Stimulated activated CD8-positive, alpha-beta memory T cell treated with anti-CD3 and anti-CD28 coated beads, Interleukin-4, amount 100 ng/mL, for 4 hours (primary cell): ENCODE results near the gene TEX28.
A peak's percentile ranks its signal among the peaks of the same experiment; 100 is the strongest.
"Not testable (repeated sequence)": the region's sequence is repeated elsewhere in the genome, so short reads cannot be mapped to it uniquely, and the experiment has no call there.

ENCODE experiments used
- DNase-seq, 2 donors: peaks; one replicate each; pipeline ENCODE4 v3.0.0-alpha.2; 2020; ENCODE audit warnings: low read depth in 2 of 2, low spot score in 1 of 2

The TEX28 gene

DNA sequence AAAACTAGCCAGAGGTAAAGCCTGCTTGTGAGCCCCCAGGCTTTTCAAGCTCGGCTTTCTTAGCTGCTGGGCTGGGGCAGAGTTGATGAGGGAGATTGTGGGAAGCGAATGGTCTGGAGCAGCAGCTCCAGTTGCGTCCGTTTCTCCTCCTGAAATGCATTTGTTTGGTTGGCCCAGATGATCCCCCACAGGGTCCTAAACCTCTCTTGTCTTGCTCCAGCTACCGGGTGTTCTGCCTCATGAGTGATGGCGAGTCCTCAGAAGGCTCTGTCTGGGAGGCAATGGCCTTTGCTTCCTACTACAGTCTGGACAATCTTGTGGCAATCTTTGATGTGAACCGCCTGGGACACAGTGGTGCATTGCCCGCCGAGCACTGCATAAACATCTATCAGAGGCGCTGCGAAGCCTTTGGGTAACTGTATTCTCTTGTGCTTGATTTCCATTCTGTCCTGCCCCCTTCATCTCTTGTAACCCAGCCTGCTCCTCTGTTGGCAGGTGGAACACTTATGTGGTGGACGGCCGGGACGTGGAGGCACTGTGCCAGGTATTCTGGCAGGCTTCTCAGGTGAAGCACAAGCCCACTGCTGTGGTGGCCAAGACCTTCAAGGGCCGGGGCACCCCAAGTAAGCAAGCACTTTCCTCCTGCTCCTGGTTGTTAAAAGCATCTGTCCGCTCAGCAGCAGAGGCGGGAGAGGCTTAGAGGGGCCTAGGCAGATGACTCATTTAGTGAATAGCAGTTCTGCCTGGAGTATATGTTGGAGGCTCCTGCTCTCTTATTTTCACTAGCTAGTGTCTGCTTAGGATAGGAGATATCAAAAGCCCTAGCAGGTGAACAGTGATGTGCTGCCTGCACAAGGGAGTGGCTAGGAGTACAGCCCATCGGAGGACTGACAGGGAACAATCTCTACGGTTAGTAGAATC, 16.0 kb upstream of the TEX28 start:
- no peak for DNase-seq

DNA sequence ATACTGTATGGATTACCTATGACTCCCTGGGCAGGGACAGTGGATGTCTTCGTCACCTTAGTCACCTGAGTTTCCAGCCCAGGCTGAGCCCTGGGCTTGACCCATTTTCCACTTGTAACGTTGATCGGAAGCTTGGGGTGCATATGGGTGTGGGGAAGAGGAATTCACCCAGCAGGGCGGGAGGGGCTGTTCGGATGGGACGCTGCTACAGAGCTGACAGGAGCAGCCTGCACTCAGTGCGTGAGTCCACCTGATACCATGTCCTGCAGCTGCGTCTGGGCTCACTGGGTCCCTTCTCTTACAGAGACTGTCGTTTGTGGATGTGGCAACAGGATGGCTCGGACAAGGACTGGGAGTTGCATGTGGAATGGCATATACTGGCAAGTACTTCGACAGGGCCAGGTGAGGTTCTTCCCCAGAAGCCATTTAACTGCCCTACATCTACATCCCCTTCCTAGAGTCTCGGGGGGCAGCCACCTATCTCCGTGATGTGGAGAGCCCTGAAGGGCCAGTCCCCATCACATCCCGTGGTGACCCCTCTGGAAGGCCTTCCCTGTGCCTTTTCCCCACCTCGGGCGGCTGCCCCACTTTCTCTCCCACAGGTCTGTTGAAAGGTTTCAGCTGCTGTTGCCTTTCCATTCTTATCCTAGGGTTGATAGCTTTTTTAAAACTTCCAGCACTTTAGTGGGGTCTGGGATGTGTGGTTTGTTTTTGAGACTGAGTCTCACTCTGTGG, 14.3 kb upstream of the TEX28 start:
- no peak for DNase-seq

DNA sequence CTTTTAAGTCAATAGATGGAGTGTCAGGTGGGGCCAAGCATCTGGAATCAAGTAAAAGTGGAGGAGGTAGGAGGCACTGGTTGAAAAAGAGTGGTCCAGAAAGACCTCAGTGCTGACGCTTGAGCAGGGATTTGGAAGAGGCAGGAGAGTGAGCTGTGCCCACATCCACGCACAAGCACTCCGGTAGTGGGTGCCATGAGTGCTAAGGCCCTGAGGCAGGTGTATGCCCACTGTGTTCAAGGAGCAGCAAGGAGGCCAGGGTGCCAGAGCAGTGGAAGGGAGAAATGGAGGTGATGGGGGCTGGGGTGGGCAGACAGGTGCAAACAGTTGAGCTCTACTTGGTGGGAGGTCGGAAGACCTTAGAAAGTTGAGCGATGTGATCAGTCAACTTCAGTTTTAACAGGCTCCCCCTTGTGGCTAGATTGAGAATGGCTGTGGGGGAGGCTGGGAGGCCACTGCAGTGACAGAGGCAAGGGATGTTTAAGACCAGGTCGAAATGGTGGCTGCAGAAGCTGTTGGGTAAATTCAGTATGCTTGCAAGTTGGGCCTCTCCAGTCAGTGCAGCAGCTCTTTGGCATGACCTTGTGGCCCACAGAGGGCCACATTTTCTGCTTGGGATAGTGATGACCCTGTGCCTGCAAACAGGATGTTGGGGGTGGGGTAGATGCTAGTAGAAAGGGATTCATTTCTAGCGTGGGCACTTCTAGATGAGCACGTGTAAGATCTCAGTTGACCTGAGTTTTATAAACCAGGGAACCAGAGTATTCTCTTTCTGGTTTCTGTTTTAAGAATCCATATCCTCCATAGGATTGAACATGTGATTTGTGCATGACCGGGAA, 13.4 kb upstream of the TEX28 start:
- DNase-seq: peak; percentile 56 to 67

DNA sequence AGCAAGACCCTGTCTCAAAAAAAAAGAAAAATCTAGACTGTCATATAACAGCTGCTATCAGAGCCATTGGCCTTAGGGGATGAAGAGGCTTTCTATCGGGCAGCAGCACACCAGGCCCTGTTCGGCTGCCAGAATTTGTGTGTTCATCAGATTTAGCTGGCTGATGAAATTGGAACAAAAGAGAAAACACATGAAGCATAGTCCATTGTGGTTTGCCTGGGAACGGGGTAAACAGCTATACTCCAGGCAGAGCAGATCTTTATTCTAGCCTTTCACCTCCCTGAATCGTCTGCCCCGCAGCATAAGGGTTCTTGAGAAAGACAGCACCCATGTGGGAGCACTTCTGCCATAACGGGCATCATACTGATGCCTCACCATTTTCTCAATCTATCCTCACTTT, 12.3 kb upstream of the TEX28 start:
- DNase-seq: no peak

DNA sequence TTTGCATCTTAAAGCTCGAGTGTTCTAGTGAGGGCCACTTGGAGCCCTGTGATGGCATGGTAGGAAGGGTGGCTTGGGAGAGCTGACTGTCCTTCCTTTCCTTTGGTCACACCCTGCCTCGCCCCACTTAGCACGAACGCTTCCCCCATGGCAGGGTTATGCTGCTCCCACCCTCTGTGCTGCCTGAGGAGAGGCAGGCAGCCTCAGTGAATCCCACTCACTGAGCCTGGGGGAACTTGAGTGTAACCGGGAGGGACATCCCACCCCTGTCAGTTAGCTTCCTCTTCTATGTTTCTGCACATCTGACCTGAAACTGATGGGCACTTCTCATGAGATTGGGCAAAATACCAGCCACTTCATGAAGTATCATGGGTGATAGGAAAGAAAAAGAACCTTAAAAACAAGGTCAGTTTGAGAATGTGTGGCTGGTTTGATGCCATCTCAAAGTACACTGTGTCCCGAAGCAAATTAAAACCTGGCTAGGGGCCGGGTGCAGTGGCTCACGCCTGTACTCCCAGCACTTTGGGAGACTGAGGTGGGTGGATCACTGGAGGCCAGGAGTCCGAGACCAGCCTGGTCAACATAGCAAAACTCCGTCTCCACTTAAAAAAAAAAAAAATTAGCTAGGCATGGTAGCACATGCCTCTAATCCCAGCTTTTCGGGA, 10.7 kb upstream of the TEX28 start:
- DNase-seq: no peak

DNA sequence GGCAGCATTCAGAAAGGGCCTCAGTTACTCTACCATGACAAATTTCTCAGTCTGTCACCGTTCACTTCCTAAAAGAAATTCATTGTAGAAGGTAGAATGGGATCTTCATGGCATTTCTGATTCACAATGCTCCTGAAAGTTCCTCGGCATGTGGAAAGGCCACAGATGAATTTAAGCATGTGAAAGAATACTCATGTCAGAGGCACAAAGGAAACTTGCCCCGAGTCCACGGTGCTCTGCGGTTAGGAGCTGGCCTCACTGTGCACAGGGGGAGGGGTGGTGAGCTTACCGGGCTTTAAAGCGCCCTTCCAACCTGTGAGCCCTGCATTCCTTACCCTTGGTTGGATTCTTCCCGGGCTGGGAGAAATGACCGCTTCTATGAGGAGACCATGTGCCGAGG, 9.9 kb upstream of the TEX28 start:
- DNase-seq: no peak

DNA sequence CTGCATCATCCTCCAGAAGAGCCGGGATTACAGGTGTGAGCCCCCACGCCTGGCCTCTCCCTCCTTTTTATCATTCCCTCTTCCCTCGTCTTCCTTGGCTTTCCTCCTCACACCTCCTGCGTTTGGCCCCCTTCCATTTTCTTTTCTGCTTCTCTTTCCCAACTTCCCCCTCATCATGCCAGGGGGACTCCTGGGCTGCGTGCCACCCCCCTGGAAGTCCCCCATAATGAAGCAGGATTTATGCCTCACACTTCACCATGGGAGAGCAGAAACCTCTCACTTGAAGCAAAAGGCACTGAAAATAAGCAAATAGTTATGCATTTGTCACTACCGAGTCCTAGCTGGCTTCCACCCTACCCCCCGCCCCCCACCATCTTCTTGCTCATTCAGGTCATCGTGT, 8.6 kb upstream of the TEX28 start:
- no peak for DNase-seq

DNA sequence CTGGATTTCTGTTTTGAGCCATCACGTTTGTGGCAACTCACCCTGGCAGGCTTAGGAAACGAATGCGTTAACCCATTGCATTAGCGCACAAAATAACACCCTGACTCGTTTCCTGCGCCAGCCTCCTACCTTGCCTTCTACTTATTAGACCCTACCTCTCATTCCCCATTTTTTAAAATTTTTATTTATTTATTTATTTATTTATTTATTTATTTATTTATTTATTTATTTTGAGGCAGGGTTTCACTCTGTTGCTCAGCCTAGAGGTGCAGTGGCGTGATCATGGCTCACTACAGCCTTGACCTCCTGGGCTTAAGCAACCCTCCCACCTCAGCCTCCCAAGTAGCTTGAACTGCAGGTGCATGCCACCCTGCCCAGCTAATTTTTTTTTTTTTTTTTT, 8.1 kb upstream of the TEX28 start:
- DNase-seq: not testable (repeated sequence)

DNA sequence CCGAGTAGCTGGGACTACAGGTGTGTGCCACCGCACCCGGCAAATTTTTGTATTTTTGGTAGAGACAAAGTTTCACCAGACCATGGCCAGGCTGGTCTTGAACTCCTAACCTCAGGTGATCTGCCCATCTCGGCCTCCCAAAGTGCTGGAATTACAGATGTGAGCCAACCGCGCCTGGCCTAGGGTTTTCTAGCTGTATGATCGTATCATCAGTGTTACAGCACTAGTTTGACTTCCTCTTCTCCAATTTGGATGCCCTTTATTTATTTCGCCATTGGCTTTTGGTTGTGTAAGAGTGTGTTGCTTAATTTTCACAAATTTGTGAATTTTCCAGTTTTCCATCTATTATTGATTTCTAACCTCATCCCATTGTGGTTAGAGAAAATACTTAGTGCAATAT, 5.9 kb upstream of the TEX28 start:
- no peak for DNase-seq

DNA sequence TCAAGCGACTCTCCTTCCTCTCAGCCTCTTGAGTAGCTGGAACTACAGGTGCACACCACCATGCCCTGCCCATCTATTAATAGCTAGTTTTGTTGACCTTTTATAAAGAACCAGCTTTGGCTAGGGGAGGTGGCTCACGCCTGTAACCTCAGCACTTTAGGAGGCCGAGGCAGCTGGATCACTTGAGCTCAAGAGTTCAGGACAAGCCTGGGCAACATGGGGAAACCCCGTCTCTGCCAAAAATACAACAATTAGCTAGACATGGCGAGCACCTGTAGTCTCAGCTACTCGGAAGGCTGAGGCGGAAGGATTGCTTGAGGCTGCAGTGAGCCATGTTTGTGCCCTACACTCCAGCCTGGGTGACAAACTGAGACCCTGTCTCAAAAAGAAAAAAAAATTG, 3.4 kb upstream of the TEX28 start:
- no peak for DNase-seq

DNA sequence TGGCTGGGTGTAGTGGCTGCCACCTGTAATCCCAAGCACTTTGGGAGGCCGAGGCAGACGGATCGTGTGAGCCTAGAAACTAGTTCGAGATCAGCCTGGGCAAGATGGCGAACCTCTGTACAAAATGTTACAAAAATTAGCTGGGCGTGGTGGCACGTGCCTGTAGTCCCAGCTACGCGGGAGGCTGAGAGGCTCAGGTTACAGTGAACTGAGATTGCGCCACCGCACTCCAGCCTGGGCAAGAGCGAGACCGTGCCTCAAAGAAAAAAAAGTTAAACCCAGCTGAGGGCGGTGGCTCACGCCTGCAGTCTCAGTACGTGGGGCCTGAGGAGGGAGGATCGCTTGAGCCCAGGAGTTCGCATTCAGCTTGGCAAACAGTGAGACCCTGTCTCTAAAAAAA, 1.8 kb upstream of the TEX28 start:
- no peak for DNase-seq

DNA sequence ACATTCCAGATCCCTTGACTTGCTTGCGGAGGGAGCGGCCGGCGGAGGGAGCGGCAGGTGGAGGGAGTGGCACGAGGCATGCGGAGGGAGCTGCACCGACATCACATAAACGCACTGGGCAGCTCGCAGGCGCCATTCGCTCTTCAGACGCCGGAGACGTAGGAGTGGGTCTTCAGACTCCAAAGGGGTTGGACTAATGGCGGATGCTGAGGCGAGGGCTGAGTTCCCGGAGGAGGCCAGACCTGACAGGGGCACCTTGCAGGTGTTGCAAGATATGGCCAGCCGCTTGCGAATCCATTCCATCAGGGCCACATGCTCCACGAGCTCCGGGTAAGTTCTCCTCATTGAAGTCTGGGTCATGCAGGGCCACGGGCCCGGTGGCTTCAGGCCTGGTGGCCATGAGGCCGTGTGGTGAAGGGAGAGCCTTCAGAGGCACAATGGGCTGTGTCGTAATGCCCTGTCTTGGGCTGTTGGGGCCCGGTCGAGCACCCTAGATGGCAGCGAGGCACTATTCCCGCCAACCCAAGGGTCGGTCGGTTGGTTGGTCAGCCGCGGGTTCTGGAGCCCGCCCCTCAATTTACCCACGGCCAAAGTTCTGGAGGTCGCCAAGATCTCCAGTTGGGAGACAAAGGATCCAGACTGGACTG, 863 bp upstream of the TEX28 start, which contains the start of gene TKTL1:
Gene TKTL1 (plus strand): TSS at position 132 of the 647 bp plus-strand sequence. CDS start 65 bp downstream, at position 197.
- no peak for DNase-seq

DNA sequence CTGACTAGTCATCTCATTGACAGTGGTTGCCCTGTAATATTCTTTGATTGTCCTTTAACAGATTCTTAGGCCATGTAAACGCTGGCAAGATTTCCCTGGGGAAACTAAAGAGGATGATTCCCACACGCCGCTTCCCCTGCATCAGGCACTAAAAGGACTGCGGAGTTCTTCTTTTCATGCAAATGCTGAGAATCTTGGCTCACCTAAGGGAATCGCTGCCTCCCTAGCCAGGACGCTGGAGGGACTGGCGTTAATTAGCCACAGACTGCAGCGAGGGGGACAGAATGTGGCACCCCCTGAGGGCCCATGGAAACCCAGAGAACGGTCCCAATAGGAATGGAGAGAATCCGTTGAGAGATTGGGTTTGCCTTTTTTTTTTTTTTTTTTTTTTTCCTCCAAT, 8.5 kb downstream of the TEX28 start:
- DNase-seq: not testable (repeated sequence)

DNA sequence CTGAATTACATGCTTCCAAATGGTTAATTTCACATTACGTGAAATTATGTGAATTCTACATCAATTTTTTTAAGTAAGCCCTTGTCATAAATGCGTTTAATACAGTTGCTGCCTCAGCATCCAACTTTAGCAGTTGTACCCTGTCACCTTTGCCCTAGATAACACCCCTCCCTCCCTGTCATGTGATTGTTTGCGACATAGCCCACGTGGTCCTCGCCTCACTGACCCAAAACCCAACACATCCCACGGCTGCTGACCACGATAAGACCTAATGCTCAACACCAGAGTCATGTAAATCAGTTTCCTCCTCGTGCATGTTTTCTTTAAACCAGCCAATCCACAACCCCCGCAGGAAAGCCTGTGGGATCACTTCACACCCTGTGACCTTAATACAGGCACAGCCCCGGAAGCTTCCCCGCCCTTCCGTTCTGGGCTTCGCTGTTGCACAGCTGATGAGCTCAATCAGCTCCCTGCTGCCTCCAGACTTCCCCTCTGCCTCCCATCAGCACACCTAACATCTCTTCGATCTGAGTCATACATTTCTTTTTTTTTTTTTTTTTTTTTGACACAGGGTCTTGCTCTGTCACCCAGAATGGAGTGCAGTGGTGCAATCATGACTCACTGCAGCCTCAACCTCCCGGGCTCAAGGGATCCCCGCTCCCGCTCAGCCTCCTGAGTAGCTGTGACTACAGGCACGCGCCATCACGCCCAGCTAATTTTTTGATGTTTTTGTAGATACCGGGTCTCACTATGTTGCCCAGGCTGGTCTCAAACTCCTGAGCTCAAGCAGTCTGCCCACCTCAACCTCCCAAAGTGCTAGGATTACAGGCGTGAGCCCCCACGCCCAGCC, 10.2 kb downstream of the TEX28 start:
- not testable (repeated sequence) for DNase-seq

DNA sequence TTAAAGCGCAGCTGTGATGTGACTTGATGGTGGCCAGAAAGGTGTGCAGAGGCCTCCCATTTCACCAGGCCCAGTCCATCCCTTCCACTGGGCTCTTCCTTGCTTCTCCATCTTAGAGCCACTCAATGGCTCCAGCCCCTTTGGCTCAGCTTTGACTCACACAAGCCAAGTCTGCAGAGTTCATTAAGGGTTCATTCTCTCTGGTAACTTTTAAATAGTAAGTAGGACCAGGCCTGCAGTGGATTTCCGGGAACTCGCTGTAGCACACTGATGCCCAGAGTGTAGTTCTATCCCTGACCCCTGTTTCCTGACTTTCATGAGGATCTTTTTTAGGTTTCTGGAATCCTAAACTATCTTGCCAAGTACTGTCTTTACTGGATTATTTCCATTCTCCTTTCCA, 25.7 kb downstream of the TEX28 start:
- DNase-seq: not testable (repeated sequence)

DNA sequence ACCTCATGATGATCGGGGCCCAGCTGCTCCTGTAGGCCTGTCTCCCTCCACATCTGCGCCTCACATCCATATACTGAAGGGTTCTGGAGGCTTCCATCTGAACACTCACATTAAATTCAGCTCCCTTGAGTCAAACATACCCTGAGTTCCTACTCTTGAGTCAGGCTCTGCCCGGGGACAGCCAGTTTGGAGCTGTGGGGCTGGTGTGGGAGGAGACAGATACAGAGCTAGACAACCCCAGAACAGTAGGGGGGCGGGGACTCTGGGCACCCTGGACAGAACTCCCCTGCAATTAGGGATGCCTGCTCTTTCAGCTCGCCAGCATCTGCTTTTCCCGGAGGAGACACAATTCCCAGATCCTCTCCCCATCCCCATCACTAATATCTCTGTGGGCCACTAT, 31.9 kb downstream of the TEX28 start:
- DNase-seq: not testable (repeated sequence)

DNA sequence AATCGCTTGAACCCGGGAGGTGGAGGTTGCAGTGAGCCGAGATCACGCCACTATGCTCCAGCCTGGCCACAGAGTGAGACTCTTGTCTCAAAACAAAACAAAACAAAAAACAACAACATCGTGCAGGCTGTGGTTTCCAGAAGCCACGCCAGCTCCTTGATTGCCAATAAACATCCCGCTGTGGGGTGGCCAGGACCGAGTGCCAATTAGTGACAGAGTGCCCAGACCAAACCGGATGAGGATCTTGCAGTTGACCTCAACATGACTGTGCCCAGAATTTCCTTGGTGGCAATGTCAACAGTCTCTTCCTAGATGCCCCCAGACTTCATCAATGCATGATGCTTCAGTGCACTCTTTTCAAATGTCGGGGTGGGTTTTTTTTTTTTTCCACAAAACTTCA, 36.2 kb downstream of the TEX28 start:
- not testable (repeated sequence) for DNase-seq

DNA sequence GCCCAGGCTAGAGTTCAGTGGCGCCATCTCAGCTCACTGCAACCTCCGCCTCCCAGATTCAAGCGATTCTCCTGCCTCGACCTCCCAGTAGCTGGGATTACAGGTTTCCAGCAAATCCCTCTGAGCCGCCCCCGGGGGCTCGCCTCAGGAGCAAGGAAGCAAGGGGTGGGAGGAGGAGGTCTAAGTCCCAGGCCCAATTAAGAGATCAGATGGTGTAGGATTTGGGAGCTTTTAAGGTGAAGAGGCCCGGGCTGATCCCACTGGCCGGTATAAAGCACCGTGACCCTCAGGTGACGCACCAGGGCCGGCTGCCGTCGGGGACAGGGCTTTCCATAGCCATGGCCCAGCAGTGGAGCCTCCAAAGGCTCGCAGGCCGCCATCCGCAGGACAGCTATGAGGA, 37.6 kb downstream of the TEX28 start, which contains the start of gene OPN1MW3:
Gene OPN1MW3 (plus strand): TSS at position 301 of the 400 bp plus-strand sequence. CDS start 38 bp downstream, at position 339.
- DNase-seq: not testable (repeated sequence)

DNA sequence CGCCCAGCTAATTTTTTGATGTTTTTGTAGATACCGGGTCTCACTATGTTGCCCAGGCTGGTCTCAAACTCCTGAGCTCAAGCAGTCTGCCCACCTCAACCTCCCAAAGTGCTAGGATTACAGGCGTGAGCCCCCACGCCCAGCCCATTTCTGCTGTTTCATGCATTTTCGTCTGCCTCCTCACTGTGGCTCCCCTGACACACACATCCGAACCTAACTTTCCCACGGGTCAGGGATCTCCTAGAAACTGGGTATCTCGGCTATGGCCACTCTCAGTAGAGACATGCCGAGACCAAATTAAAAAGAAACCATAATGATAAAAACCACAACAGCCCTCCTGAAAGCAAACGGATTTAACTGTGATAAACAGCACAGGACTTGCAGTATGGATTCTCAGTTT, 46.8 kb downstream of the TEX28 start:
- DNase-seq: not testable (repeated sequence)
